Measurements from ENCODE around the gene FARP1.

Gene FARP1

GRCh38 chr13:98490866-98491265, 348.0 kb downstream of the FARP1 start:
- no peak for DNase-seq

GRCh38 chr13:98492335-98493041, 349.6 kb downstream of the FARP1 start:
- no peak for DNase-seq

- no peak for DNase-seq
Measured at GRCh38 chr13:98493042-98493712, 350.3 kb downstream of the FARP1 start.

- DNase-seq = no peak
Measured at GRCh38 chr13:98494769-98495168, 351.9 kb downstream of the FARP1 start.

GRCh38 chr13:98495627-98496478, 353.0 kb downstream of the FARP1 start:
- DNase-seq = no peak

- no peak for DNase-seq
Measured at GRCh38 chr13:98496479-98496791, 353.5 kb downstream of the FARP1 start.

- DNase-seq = no peak
Measured at GRCh38 chr13:98496966-98497365, 354.1 kb downstream of the FARP1 start.

GRCh38 chr13:98500963-98501421, 358.1 kb downstream of the FARP1 start:
- DNase-seq = no peak

- no peak for DNase-seq
Measured at GRCh38 chr13:98503175-98504028, 360.5 kb downstream of the FARP1 start.

GRCh38 chr13:98504029-98504351, 361.1 kb downstream of the FARP1 start:
- DNase-seq = no peak

- no peak for DNase-seq
Measured at GRCh38 chr13:98504371-98504963, 361.6 kb downstream of the FARP1 start.

Measured in NCI-H1092 treated with DMSO at 0.1 percent for 48 hours (cell line).